Natural killer cell treated with Interleukin-12 subunit alpha and Interleukin-12 subunit beta and Interleukin-15 and Interleukin-18, amount 100 ng/mL, for 72 hours (primary cell): Measurements from ENCODE around the gene RCAN1. TPM values are rescaled to one million over a fixed set of nuclear protein-coding genes. Genes with fewer than 3 reads are reported as not detected.

Source experiments
- ATAC-seq, 2 donors: fragments of 150-1000 bp; cut with Tn5 transposase in 1 of 2; sonication (Bioruptor Pico), chemical (Tn5 transposase) in 1 of 2; 2 replicates each; pipeline ENCODE4 v1.10.0; 2021
- DNase-seq: peaks from one replicate; pipeline ENCODE4 v3.0.0; 2022; ENCODE audit warnings: low spot score
- H3K27ac Mint-ChIP-seq, 2 donors: 1 replicate in 1 of 2; 2 replicates in 1 of 2; pipeline ENCODE4 v1.8.0; 2022; ENCODE audit warnings: mixed read lengths in 2 of 2, mild to moderate bottlenecking in 1 of 2, moderate library complexity in 1 of 2
- H3K27me3 Mint-ChIP-seq, 2 donors: 1 replicate in 1 of 2; 2 replicates in 1 of 2; pipeline ENCODE4 v1.8.0; 2022; ENCODE audit warnings: mixed read lengths in 2 of 2
- H3K36me3 Mint-ChIP-seq: one replicate; pipeline ENCODE4 v1.8.0; 2022; ENCODE audit warnings: mixed read lengths
- H3K4me1 Mint-ChIP-seq, 2 donors: 1 replicate in 1 of 2; 2 replicates in 1 of 2; pipeline ENCODE4 v1.8.0; 2022; ENCODE audit warnings: low read depth in 2 of 2, mixed read lengths in 2 of 2, mild to moderate bottlenecking in 1 of 2
- H3K4me3 Mint-ChIP-seq: one replicate; pipeline ENCODE4 v1.8.0; 2022; ENCODE audit warnings: mixed read lengths
- H3K9me3 Mint-ChIP-seq: 2 replicates; pipeline ENCODE4 v1.8.0; 2022; ENCODE audit warnings: mixed read lengths
- total RNA-seq, 2 donors: library from RNA; stranded (reverse); gene quantifications; one replicate each; pipeline ENCODE4 v1.2.3, GENCODE V29; 2022

RCAN1 gene
- 10 to 100 TPM; 10.1 to 11.5 TPM for total RNA-seq

DNA sequence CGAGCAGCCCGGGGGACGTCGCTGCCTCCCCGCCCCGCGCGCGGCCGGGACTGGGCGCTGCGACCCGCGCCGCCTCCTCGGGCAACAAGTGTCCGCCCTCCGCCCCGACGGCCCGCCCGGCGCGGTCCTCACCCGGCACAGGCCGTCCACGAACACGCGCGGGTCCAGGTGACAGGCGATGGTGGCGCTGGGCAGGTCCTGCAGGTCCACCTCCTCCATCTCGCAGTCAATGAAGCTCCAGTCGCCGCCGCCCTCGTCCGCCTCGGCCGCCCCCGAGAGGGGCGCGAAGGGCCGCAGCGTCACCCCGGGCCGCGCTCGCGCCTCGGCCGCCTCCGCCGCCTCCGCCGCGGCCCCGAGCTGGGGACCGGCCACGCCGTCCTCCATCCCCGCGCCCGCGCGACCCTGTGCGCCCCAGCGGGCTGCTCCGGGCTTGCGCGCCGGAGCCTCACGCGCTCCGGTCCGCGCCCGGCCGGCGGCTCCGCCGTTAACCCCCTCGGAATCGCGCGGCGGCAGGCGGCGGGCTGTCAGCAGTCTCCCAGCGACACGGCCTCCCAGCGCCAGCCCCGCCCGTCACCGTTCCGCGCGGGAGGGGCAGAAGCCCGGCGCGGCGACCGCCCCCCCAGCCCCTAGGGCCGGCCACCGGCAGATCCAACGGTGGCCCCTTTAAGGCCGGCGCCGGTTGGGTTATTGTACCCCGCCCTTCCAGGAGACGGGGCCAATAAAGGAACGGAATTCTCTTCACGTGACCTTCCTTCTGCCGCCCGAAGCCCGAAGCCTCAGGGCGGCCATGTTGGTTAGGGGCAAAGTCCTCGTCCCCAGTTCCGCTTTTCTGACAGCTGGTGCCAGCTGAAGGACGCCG lies at the start of gene RCAN1:
Gene RCAN1, minus strand, starts transcription at position 486 of the 859 bp plus-strand sequence. Its CDS starts 102 bp downstream, at position 384.
- Mint-ChIP-seq H3K27me3 (peaks cover 0 to 4% of the 10 kb centered on the region in 2 donors), H3K27ac (peak within 1 kb of the TSS; percentile 89 to 97), H3K36me3 (no peaks in the 10 kb centered on the region), H3K9me3 (no peaks in the 10 kb centered on the region), H3K4me1 (peaks cover 26 to 32% of the 10 kb centered on the region in 2 donors), H3K4me3 (peak within 1 kb of the TSS; percentile 92)
- peak; percentile 98 to 99 for ATAC-seq
- DNase-seq, result peak; percentile 94

DNA sequence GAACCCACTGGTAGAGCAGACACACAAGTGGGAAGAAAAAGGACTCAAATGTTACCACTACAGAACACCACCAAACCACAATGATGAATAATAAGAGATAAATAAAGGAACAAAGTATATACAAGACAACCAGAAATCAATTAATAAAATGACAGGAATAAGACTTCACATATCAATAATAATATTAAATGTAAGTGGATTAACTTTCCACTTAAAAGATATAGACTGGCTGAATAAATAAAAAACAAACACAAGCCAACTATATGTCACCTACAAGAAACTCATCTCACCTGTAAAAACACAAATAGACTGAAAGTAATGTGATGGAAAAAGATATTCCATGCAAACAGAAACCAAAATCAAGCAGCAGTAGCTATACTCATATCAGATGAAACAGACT lies 46.9 kb upstream of the RCAN1 start:
- Mint-ChIP-seq H3K9me3 (peaks cover 14% of the 10 kb centered on the region), H3K27me3 (peaks cover 47 to 69% of the 10 kb centered on the region in 2 donors), H3K4me1 (no peaks in the 10 kb centered on the region), H3K4me3 (no peak overlapping the region), H3K27ac (no peak overlapping the region), H3K36me3 (peaks cover 23% of the 10 kb centered on the region)
- no peak for DNase-seq
- no peak for ATAC-seq

DNA sequence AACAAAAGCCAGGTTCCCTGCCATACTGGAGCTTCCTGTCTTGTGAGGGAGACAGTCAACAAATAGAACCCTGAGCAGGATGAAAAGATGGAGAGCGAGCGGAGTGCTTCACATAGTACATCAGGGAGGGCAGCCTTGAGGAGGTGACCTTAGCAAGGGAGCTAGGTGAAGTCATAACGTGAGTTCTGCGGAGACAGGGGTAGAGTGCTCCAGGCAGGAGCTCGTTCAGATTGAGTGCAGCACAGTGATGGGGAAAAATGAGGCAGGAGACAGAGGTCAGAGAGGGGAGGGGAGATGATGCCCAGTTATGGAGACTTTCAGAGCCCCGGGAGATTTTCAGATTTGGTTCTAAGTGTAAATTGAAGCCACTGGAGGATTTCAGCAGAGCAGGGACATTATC lies 38.6 kb upstream of the RCAN1 start:
- no peak for ATAC-seq
- no peaks in the 10 kb centered on the region for H3K36me3 Mint-ChIP-seq
- no peak for DNase-seq
- no peak overlapping the region for H3K4me3 Mint-ChIP-seq
- H3K9me3 Mint-ChIP-seq, result no peaks in the 10 kb centered on the region
- H3K27me3 Mint-ChIP-seq, result peaks cover 43 to 47% of the 10 kb centered on the region in 2 donors
- peaks cover 0 to 4% of the 10 kb centered on the region in 2 donors for H3K4me1 Mint-ChIP-seq
- H3K27ac Mint-ChIP-seq, result no peak overlapping the region

DNA sequence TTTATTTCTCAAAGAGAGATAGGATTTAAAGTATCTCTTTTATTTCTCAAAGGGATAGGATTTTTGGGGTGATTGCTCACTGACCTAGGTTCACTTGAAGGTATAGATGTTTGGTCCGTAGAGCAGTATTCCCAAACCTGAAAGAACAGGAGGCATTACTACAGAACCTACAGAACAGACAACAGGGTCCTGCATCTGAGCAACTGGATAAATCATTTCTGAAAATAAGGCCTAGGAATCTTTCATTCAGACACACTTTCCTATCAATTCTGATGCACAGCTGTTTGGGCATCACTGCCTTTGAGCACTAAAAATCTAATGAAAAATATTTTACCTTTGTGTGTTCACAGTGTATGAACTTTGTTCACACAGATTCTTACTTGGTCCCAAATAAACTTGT lies 36.7 kb upstream of the RCAN1 start:
- H3K36me3 Mint-ChIP-seq, result no peaks in the 10 kb centered on the region
- peaks cover 0 to 4% of the 10 kb centered on the region in 2 donors for H3K4me1 Mint-ChIP-seq
- peaks cover 39 to 45% of the 10 kb centered on the region in 2 donors for H3K27me3 Mint-ChIP-seq
- ATAC-seq, result no peak
- H3K9me3 Mint-ChIP-seq, result no peaks in the 10 kb centered on the region
- no peak for DNase-seq
- no peak overlapping the region for H3K4me3 Mint-ChIP-seq
- no peak overlapping the region for H3K27ac Mint-ChIP-seq

DNA sequence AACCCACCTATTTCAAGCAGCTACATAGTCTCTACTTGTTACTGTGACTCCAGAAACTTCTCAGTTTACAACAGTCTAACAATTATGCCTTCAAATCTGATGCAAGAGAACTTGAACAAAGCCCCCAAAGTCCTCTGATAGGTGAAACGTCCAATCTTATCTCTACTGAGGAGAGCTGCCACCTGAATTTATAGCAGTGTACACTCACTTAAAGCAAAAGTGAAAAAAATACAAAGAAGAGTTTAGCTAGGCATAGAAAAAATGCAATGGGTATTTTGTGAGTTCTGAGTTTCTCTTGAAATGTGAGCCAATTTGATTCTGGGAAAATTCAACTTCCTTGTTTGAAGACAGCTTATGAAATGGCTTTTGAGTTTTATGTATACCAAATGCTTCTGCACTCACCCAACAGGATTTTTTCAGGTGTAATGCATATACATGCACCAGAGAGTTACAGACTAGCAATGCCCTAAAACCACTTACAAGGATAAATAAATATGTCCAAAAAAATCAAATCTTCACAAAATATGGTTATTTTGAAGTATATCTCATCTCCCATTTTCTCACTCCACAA lies 36.0 kb upstream of the RCAN1 start:
- Mint-ChIP-seq H3K4me3 (no peak overlapping the region), H3K27ac (no peak overlapping the region), H3K27me3 (peaks cover 35 to 39% of the 10 kb centered on the region in 2 donors), H3K36me3 (no peaks in the 10 kb centered on the region), H3K4me1 (peaks cover 0 to 4% of the 10 kb centered on the region in 2 donors), H3K9me3 (no peaks in the 10 kb centered on the region)
- DNase-seq (no peak), ATAC-seq (no peak)

DNA sequence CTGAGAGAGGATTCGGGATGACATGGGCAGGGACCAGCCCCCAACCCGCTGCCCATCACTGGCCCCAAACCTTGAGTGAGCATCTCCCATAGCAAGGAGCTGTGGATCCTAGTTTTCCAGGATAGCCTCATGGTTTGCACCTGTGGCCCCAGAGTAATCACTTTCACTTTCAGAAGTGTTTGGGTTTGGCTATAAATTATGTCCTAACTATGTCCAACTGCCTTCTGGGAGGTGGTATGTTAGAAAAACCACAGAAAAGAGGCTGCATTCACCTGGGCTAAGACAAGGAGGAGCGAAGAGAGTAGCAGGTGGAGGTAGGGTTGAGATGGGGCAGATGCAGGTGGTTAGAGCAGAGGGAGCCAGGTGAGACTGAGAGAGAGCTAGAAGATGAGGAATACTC lies 34.5 kb upstream of the RCAN1 start:
- Mint-ChIP-seq H3K27ac (no peak overlapping the region), H3K27me3 (peaks cover 29 to 36% of the 10 kb centered on the region in 2 donors), H3K4me3 (no peak overlapping the region), H3K4me1 (peaks cover 0 to 4% of the 10 kb centered on the region in 2 donors), H3K9me3 (no peaks in the 10 kb centered on the region), H3K36me3 (no peaks in the 10 kb centered on the region)
- ATAC-seq, result no peak
- no peak for DNase-seq

- H3K9me3 Mint-ChIP-seq, result no peaks in the 10 kb centered on the region
- H3K27ac Mint-ChIP-seq, result no peak overlapping the region
- H3K27me3 Mint-ChIP-seq, result peaks cover 27 to 34% of the 10 kb centered on the region in 2 donors
- H3K4me3 Mint-ChIP-seq, result no peak overlapping the region
- H3K4me1 Mint-ChIP-seq, result peaks cover 0 to 4% of the 10 kb centered on the region in 2 donors
- ATAC-seq (no peak), DNase-seq (no peak)
- no peaks in the 10 kb centered on the region for H3K36me3 Mint-ChIP-seq
Observed at GRCh38 chr21:34648739-34649297, 33.9 kb upstream of the RCAN1 start.

DNA sequence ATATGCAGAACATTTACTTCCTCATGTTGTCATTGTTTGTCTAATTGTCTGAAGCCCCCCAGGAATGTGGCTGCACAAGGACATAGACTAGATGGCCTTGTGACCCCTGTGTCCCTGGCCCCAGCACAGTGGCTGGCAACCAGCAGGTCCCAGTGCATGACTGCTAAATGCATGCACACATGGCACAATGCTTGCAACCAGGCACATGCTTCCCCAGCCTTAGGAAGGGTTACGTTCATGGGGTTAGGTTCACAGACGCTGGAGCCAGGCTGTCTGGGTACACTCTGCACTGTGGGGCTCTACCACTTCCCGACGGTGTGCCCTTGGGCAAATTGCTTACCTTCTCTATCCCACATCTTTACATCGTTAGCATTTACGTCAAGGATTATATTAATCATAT lies 32.6 kb upstream of the RCAN1 start:
- ATAC-seq (no peak), DNase-seq (no peak)
- Mint-ChIP-seq H3K36me3 (no peaks in the 10 kb centered on the region), H3K27me3 (peaks cover 20 to 24% of the 10 kb centered on the region in 2 donors), H3K4me1 (peaks cover 0 to 4% of the 10 kb centered on the region in 2 donors), H3K4me3 (no peak overlapping the region), H3K27ac (no peak overlapping the region), H3K9me3 (no peaks in the 10 kb centered on the region)

GRCh38 chr21:34644825-34645224 lies 29.9 kb upstream of the RCAN1 start:
- Mint-ChIP-seq H3K9me3 (no peaks in the 10 kb centered on the region), H3K4me3 (no peak overlapping the region), H3K4me1 (peaks cover 12 to 15% of the 10 kb centered on the region in 2 donors), H3K27ac (no peak overlapping the region), H3K36me3 (no peaks in the 10 kb centered on the region), H3K27me3 (peaks cover 17 to 24% of the 10 kb centered on the region in 2 donors)
- no peak for DNase-seq
- ATAC-seq, result no peak

DNA sequence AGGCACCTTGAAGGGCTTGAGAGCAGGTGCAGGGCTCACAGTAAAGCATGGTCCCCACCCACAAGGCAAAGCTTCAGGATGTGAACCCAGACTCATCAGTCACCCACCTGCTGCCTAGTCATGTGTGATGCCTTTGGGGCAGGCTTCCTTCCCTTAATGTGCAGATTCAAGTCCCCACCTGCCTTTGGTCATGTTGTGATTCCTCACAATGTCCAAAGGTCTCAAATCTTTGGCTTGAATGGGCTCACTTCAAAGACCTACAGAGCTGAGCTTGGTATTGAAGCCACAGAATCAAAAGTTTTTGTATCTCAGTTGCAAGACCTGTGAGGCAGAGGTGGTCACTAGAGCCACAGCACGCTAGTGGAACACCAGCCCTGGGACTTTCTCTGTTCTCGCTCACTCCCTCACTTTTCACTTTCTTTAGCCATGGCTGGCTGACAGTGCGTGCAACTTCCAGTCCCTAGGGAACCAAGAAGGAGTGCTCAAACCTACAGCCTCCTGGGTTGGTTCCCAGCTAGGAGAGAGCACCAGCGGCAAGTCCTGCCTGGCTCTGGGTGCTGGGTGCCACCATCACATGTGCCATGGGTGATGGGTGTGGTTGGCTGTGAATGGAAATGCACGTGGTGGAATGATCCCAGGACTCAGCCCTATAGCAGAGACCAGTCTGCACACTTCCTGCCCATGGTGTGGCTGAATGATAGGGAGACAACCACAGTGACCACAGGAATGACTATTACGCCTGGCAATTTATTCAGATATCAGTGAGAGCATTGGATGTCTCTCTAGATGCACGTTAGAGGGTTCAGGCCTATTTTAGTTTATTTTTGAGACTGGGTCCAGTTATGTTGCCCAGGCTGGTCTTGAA lies 27.5 kb upstream of the RCAN1 start:
- peak in 1 of 2 donors; percentile 45 for ATAC-seq
- DNase-seq, result no peak
- H3K4me3 Mint-ChIP-seq, result no peak overlapping the region
- peaks cover 15 to 19% of the 10 kb centered on the region in 2 donors for H3K4me1 Mint-ChIP-seq
- peaks cover 3 to 7% of the 10 kb centered on the region in 2 donors for H3K27me3 Mint-ChIP-seq
- H3K9me3 Mint-ChIP-seq, result peaks cover 2% of the 10 kb centered on the region
- H3K36me3 Mint-ChIP-seq, result peaks cover 4% of the 10 kb centered on the region
- H3K27ac Mint-ChIP-seq, result no peak overlapping the region

DNA sequence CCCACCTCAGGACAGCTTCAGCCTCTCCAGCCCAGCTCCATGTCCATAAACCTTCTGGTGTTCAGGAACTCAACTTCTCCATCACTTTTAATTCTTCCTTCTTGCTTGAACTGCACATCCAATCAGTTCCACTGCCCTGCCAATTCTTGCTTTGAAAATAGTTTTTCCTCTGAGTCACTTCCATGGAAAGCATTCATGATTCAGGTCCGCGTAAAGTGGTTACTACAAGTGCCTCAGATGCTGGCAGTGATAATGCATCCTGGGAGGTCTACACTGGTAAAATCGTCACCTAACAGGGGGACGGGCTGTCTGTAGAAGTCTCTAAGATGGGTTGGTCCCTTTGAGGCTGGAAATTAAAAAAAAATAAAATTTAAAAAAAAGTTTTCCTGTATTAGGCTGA lies 25.9 kb upstream of the RCAN1 start:
- DNase-seq (no peak), ATAC-seq (no peak)
- Mint-ChIP-seq H3K36me3 (peaks cover 4% of the 10 kb centered on the region), H3K4me1 (peaks cover 15 to 19% of the 10 kb centered on the region in 2 donors), H3K4me3 (peak overlapping the region; percentile 70), H3K9me3 (peaks cover 2% of the 10 kb centered on the region), H3K27me3 (peaks cover 0 to 4% of the 10 kb centered on the region in 2 donors), H3K27ac (peak overlapping the region; percentile 73 to 86)

DNA sequence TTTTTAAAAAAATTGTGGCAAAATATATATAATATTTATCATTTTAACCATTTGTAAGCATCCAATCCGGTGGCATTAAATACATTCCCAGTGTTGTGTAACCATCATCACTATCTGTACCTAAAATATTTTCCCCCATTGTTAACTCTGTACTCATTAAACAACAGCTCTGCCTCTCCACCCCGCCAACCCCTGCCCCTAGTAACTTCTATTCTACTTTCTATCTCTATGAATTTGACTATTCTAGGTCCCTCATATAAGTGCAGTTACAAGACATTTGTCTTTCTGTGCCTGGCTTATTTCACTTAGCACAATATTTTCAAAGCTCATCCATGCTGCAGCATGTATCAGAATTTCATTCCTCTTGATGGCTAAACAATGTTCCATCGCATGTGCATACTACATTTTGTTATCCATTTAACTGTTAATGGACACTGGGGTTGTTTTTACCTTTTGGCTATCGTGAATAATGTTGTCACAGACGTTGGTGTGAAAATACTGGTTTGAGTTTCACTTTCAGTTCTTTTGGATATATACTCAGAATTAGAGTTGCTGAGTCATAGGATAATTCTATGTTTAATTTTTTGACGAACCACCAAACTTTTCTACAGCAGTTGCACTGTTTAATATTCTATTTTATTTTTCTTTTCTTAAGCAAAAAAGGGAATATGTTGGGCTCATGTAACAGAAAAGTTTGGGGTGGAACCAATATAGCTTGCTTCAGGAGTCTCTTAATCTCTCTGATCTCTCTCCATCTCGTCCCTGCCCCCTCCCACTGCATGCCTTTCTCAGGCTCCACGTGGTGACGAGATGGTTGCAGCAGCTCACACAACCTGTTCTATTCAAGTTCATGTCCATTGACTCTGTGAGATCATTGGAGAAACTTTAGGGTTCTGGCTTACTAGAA lies 25.2 kb upstream of the RCAN1 start:
- peaks cover 4% of the 10 kb centered on the region for H3K36me3 Mint-ChIP-seq
- H3K27me3 Mint-ChIP-seq, result peaks cover 0 to 4% of the 10 kb centered on the region in 2 donors
- ATAC-seq, result peak; percentile 74 to 77
- H3K27ac Mint-ChIP-seq, result peak overlapping the region; percentile 73 to 86
- no peak for DNase-seq
- H3K9me3 Mint-ChIP-seq, result peaks cover 2% of the 10 kb centered on the region
- H3K4me1 Mint-ChIP-seq, result peaks cover 15 to 19% of the 10 kb centered on the region in 2 donors
- peak overlapping the region; percentile 70 for H3K4me3 Mint-ChIP-seq
